GM04504 (cell line): ENCODE measurements around the gene SLBP.
"Not testable (repeated sequence)": the region's sequence is repeated elsewhere in the genome, so short reads cannot be mapped to it uniquely, and the experiment has no call there.

Source experiments
- DNase-seq: peaks from one replicate; pipeline ENCODE4 v3.0.0-alpha.2; 2012; ENCODE audit warnings: low read depth

SLBP gene

DNA sequence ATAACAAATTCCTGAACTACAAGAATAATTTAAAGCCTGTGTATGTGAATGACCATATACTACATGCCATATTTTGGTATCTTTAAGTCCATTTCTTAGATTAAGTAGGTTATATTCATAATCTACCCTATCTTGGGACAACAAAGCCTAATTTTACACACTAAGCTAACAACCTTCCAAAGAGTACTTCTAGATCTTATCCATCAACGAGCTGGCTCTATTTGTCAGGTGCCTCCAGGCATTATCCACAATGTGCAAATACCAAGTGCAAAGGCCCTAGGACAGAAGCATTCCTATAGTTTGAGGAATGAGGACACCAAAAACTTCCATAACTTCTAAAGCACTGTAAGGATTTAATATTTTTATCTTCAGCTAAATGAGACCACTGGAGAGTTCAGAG lies 3.5 kb downstream of the SLBP start:
- DNase-seq, result no peak

DNA sequence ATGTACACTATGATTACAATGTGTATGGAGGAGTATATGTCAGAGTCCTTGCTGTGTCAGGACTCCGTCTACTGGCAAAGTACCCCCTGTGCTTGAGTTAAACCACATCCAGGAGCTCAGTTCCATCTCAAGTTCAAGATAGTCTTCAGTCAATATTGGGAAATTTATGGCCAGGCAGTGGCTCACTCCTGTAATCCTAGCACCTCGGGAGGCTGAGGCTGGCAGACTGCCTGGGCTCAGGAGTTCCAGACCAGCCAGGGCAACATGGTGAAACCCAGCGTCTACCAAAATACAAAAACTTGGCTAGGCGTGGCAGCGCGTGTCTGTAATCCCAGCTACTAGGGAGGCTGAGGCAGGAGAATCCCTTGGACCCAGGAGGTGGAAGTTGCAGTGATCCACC lies 5.8 kb downstream of the SLBP start:
- DNase-seq, result no peak

DNA sequence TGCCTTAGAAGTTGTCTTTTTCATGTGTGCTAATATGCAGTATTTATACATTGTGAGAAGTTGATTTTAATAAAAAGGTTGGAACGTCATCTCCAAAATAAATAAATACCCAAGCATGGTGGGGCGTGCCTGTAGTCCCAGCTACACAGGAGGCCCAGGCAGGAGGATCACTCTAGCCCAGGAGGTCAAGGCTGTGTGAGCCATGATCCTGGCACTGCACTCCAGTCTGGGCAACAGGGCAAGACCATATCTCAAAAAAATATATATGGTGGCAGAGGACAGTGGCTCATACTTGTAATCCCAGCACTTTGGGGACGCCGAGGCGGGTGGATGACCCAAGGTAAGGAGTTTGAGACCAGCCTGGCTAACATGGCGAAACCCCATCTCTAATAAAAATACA lies 6.4 kb downstream of the SLBP start:
- no peak for DNase-seq

DNA sequence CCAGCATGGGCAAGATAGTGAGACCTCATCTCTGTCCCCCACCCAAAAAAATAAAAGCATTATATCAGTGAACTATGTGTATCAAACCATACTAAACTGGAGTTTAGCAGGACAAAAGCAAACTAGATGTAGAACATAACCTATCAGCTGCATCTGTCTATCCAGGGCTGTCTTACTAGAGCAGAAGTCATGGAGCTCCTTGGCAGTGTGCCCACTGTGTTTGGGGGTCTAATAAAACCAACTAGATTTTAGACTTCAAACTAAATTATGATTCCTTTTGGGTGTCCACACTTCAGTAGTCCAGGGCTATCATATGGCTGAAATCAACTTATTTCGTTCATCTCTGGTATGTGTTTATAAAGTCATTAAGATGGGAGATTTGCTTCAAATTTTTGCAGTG lies 8.3 kb downstream of the SLBP start:
- DNase-seq, result no peak

DNA sequence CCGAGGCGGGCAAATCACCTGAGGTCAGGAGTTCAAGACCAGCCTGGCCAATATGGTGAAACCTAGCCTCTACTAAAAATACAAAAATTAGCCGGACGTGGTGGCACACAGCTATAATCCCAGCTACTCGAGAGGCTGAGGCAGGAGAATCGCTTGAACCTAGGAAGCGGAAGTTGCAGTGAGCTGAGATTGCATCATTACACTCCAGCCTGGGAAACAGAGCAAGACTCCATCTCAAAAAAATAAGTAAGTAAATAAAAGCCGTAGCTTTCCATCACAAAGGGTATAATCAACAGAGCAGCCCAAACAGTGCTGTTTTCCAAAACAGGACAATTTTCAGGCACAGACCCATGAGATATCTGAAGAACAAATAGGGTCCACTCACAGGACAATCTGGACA lies 10.4 kb downstream of the SLBP start:
- DNase-seq, result not testable (repeated sequence)

DNA sequence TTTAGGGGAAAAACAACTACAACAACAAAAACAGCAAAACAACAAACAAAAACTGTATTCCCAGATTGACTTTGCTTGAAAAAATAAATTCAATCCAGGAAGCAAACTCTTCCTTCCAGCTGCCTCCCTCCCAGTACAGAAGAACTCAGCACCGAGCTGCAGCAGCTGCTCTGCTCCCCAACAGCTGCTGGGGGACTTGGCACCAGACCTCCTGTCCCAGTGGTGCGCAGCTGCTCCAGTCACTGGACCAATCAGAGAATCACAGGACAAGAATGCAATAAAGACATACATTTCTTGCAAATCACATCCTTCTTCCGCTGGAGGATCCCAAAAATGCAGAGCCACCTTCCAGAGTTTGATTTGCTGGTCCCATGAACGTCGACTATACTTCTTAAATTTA lies 16.2 kb downstream of the SLBP start:
- no peak for DNase-seq

DNA sequence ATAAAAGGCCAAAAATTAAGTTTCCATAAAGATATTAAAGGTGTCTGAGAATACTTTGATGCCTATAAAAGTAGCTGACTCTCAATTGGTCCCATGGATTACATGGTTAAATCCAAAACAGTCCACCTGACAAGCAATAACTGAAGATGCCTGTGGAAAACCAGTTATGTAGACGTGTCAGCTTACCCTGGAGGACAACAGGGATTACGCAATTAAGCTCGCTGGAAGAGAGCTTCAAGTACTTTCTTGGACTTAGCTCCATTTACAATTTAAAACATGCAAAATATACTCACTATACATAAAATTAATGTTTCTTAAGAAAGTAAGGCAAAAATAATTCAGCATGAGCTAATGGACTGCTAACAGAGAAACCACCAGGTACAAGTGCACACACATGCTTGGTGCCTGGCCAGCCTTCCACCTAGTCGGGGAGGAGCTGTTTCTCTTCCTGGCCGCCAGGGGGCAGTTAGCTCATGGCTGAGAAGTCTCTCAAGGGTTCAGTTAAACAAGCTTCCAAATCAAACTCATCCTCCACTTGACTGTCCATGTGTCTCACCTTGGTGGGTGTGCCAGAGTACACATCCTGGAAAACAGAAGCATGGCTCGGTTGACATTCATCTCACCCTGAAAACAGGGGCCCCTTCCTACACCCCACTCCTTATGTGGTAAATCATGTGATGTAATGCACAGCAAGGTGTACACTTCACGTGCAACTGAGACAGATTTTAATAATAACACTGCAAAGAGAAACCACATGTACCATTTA lies 18.8 kb downstream of the SLBP start:
- peak; percentile 39 for DNase-seq

DNA sequence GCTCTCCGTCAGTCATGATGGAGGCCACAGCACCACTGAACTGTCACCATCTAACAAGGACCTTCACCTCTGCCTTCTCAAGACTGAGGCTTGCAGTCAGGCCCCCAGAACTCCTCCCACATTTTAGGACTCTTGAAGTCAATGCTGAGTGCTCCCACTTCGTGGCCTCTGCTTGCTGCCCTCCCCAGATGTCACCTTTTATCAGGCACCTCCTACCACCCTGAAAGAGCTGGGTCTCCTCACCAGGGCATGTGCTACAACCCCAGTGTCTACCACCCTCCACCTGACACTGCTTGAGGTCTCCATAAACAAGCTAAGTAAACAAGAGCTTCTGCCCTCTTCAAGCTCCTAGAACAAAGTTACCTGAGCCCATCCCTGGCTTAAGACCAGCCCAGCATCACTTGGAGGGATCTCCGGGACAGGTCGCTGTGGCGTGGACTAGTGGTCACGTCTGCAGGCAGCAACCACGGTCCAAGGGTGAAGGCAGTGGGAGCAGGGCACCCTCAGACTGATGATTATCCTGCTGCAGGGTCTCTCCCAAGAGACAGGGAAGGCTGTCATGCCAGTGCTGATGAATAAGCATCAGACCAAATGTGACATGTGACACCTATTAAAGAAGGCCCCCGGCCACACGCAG lies 20.3 kb downstream of the SLBP start:
- DNase-seq, result no peak

DNA sequence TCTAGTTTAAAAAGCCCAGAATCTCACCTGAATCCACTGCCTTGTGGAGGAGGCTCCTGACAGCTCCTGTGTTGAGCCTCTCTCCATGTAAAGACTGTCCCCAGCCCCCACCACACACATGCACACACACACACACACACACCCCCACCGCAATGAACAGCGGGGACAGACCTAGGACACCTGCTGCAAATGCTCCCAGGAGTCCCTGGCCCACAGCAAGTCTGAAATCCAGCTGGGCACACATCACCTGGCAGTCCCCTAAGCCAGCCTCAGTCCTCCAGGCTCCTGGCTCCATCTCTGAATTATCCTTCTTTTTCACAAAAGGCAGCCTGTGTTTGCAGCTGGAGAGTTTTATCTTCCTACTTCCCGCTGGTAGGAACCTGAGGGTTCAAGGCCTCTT lies 21.4 kb downstream of the SLBP start:
- no peak for DNase-seq

DNA sequence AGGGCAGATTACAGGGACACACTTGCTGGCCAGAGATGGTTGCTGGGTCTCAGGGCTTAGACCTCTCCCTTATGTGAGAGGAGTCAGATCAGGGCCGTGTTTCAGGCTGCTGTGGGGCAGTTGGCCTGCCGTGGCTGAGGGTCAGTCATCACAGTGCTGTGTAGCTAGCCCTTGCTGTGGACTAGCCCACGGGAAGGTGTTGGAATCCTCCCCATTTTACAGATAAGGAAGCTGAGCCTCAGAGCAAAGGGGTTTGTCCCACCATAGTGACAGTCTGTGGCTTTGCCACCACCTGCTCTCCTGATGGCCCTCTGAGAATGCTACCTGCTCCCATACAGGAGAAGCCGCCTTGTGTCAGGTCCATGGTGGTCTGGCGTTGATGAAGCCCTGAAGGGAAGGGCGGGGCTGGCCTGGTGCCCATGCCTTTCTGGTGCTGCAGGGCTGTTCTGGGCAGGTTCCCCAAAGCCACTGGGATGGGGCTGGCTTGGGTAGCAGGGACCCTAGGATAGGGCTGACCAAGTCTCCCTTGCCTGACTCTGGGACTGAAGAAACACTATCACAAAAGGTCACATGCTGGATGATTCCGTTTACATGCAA lies 25.6 kb downstream of the SLBP start:
- no peak for DNase-seq

DNA sequence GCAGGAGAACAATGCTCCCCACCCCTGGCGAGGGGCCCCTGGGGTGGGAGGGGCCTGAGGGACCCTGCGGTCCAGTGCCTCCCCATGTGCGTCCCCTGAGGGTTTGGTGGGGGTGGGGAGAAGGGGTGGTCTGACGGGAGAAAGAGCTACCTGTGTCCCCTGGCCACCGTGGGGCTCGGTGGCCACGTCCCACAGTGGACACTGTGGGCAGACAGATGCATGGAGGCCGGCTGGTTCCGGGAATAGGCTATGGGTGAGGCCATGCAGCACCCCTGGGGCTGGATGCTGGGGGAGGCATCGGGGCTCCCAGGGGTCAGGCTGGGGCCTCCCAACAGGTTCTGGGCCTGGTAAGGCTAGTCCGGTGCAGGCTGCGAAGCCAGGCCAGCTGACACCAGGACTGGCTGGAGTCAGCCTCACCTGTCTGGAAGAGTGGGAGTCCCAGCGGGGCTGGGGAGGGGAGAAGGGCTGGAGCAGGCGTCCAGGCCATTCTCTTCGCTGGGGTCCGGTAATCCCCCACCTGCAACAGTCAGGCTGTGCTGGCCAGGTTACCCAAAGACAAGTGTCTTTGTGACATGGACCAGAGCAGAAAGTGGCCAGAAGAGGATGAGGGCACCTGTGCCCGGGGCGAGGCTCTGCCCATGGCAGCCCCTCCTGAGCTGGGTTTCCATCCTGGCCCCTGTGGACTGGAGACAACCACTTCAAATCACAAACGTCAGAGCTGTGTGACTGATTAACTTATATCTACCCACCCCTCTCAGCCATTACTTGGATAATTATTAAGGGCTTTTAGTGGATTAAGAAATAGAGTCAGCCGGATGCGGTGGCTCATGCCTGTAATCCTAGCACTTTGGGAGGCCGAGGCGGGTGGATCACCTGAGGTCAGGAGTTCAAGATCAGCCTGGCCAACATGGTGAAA lies 26.6 kb downstream of the SLBP start:
- no peak for DNase-seq

DNA sequence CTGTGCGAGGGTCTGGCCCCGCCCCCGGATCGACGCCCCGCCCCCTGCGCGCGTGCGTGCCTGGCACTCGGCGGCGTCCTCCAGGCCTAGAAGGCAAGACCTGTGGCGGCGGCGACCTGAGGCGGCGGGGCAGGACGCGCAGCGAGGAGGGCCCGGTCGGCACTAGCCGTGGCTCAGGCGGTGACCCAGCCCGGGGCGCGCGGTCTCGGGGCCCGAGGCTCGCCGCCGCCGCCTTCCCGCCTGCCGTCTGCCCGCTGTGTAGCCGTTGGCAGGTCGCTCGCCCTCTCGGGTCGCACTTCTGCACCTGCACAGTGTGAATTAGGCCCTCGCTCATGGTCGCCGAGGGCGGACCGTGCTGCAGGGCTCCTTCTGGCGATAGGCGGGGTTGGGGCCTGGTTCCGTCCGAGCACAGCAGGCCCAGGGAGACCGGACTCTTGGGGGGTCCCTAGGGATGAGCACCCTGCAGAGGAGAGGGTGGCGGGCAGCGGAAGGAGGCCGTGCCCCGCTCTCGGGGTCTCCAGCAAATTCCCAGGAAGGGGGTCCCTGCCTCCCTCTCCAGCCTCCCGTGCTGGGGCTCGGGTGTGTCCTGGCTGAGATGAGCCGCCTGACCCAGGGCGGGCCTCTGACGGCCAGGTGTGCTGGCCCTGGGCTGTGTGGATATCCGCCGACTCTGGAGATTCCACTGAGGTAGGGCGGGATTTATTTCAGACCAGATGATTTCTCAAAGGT lies 27.4 kb downstream of the SLBP start:
- DNase-seq, result no peak

DNA sequence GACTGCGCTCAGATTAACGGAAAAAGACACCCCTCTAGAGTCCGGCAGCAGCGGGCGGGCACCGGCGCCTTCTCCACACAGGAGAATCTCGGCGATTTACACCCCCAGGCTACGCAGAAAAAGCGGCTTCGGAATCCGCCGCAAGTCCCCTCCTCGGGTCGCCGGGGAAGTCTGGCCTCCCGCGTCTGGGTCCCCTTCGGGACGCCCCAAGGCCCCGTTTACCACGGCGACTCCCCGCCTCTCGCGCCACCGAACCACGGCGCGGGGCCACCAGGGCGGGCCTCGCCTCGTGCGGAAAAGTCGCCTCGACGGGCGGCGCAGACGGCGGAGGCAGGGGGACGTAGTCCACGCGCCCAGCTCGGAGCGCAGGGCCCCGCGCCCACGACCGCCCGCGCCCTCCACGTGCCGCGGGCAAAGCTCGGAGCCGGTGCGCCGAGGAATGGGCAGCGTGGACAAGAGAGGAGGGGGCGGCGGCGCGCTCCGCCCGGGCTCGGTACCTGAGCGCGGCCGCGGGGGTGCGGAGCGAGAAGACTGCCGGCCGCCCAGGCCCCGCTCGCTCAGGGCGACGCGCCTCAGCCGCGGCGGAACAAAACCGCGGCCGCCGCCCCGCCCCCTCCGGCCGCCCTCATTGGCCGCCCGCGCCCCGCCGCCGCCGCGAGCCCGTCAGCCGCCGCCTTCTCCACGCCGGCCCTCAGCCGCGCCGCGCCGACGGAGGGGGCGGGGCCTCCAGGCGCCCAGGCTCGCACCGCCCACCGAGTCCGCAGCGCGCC lies 28.2 kb downstream of the SLBP start, which contains the start of gene FAM53A:
Gene FAM53A (minus strand): TSS at position 578 of the 770 bp plus-strand sequence. CDS start 15,572 bp downstream, outside the sequence.
- peak; percentile 73 for DNase-seq

DNA sequence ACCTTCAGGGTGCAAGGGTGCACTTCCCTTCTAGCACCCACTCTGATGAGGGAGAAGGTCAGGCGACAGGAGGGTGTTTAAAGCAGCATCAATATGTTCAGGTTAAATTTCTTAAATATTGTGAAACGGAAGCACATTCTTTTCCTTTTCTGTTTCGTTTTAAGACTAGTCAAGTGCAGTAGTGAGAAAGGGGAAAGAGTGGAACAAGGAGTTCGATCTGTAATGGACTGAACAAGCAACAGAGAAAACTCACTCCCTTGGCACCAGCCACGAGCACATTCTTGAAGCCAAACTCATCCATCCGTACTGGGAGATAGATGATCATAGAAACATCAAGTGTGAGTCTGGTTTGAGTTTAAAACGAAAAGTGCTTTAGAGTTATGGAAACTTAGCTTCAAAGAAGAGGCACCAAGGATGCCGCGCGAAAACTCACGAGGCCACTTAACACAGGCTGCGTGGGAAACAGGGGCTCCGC lies 28.8 kb downstream of the SLBP start:
- DNase-seq, result peak; percentile 67

DNA sequence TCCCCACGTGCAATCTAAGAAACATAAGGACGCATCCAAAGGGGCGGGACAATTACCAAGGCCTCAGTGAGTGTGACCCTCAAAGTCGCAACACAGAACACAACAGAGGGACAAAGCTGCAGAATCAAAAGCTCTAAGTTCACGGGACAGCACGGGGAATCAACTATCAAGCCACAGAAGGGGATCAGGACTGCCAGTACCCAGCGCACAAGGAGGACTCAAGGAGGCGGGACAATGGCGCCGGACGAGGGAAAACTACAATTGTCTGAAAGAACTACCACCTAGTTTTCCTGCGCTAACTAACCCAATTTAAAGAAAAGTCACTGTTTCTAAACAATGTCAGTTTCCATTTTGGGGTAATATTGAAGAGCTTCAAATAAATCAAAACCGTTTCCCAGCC lies 29.3 kb downstream of the SLBP start:
- DNase-seq, result no peak

DNA sequence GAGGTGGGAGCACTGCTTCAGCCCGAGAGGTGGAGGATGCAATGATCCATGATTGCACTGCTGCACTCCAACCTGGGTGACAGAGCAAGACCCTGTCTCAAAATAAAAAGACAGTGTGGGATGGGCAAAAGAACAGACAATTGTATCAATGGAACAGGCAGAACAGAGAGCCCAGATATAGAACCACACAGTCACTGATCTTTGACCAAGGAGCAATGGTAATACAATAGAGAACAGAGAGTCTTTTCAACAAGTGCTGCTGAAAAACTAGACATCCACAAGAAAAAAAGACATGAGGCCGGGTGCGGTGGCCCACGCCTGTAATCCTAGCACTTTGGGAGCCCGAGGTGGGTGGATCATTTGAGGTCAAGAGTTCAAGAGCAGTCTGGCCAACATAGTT lies 33.9 kb downstream of the SLBP start:
- no peak for DNase-seq

DNA sequence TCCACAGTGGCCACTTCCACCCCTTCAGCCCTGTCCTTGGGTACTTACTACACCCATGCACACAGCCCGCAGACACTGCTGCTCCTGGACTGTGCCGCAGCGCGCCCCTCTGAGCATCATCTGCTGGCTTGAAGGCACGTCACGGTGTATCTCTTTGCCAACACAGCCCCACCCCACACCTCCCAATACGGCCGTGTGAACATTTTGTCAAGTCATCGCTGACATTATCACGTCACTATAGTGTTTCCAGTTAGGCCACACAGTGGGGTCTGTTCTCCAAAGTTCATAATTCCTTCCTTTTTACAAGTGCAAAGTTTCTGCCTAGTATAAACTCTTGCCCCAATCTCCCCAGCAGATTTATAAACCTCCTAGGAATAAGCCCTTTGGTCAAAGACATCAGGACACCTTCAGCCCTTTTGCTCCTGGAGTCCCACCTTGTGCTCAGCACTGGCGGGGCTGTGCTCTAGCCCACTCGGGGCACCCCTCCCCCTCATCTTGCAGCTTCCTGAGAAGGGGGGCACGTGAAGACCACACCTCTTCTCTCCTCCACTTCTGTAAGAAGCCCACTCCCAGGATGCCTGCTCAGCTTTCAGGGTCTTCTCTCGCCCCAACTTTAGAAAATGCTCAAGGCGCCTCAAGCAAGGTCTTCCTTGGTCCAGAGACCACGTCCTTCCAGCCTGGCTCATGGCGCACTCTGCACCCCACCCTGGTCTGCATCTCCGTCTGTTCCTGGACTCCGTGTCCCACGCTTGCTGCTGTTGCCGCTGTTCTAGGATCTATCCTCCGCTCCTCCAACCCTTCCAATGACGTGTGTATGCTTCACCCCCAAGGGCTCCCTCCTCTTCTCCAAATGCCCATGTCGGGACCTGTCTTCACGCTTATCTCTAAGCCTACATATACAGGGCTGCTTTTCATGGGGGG lies 35.3 kb downstream of the SLBP start:
- DNase-seq, result no peak

DNA sequence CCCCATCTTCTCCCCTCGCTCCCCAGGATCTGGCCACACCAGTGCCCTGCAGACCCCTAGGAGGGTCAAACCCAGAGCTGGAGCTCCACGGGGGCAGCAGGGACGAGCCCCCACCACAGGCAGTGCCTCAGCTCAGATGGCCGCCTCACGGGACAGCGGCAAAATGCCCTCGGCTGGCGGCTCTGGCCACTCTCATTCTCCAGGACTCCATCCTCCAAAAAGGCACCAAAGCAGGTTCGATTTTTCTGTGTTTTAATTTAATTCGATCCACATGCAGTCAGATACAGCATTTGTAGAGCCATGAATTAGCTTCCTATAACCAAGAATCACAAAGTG lies 36.3 kb downstream of the SLBP start:
- DNase-seq, result no peak

DNA sequence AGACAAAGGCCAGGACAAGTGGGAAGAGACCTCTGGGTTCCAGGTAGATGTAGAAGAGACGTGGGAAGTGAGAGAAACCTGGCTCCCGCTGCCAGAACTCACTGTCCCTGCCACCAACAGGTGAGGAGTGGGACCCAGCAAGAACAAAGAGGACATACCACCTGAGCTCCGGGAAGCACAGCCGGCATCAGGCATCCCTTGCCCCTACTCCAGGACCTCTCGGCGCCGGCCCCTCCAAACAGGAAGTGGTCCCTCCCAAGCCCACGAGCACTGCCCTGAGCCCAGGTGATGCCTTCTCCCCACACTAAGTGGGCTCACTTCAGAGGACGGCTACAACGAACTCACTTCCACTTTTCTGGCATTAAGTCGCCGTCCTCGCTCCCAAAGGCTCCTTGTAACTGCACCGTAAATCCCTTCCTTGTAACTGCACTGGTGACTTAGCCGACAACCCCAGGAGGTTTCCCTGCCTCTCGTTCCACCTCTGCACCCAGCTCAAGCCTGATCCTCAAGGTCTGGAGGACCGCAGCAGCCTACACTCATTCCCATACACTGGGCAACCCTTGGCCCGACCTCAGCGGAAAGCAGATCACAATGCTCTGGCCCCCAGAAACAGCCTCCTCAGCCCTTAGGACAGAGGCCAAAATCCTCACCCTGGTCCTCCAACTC lies 36.9 kb downstream of the SLBP start:
- no peak for DNase-seq
